B cell (primary cell): Measurements from ENCODE around the gene LAT. TPM values are rescaled to one million over a fixed set of nuclear protein-coding genes. Genes with fewer than 3 reads are reported as not detected.

ENCODE experiments used
- ATAC-seq: fragments of 200-7000 bp; cut with Tn5 transposase; one replicate; pipeline ENCODE4 v1.10.0; 2021; ENCODE audit warnings: low read depth, mild to moderate bottlenecking, moderate number of reproducible peaks, moderate library complexity
- CTCF ChIA-PET: fragments of 350-600 bp; sonication (Branson Sonifier 250); formaldehyde crosslinking; loops from one replicate; lab custom pipeline; 2021; ENCODE audit warnings: antibody characterized with exemption, inconsistent platforms; lab: Charles Lee
- POLR2A ChIA-PET: fragments of 350-600 bp; sonication (Branson Sonifier 250); formaldehyde crosslinking; loops from one replicate; lab custom pipeline; 2021; ENCODE audit warnings: antibody characterized with exemption; lab: Charles Lee
- DNase-seq: peaks from one replicate; pipeline ENCODE4 v3.0.0; 2013
- H2AFZ ChIP-seq: 2 replicates; pipeline ENCODE4 v1.6.1; 2012; ENCODE audit warnings: mild to moderate bottlenecking, low read depth, low read length; ENCODE audit not compliant: insufficient read depth, poor library complexity, severe bottlenecking
- H3K27ac ChIP-seq, 2 donors: 1 replicate in 1 of 2; 2 replicates in 1 of 2; pipeline ENCODE4 v1.5.1; 2012 to 2013; ENCODE audit warnings: low read length in 2 of 2, mild to moderate bottlenecking in 2 of 2, moderate library complexity in 1 of 2
- H3K27me3 ChIP-seq, 4 experiments: fragments of 200-600 bp in 1 of 4; sonication (generic) in 1 of 4; replicated peaks in 1 of 4; 1 replicate in 2 of 4; 2 replicates in 2 of 4; pipeline versions ENCODE4 v1.6.1 to v1.7.0; 2013 to 2016; ENCODE audit warnings: low read length in 3 of 4, mild to moderate bottlenecking in 2 of 4, mixed read lengths in 1 of 4, moderate library complexity in 1 of 4; ENCODE audit not compliant: insufficient read depth in 4 of 4, control insufficient read depth in 3 of 4; ENCODE audit errors: control extremely low read depth in 1 of 4
- H3K36me3 ChIP-seq, 2 experiments: replicated peaks in 1 of 2; 1 replicate in 1 of 2; 2 replicates in 1 of 2; pipeline versions ENCODE4 v1.6.1 to v1.7.1; 2013; ENCODE audit warnings: low read length in 1 of 2; ENCODE audit not compliant: insufficient read depth in 2 of 2, control insufficient read depth in 1 of 2; ENCODE audit errors: control extremely low read depth in 1 of 2, extremely low read depth in 1 of 2
- H3K4me1 ChIP-seq, 2 donors: fragments of 200-600 bp in 1 of 2; sonication (generic) in 1 of 2; 1 replicate in 1 of 2; 2 replicates in 1 of 2; pipeline versions ENCODE4 v1.5.1 to v1.6.1; 2013 to 2017; ENCODE audit warnings: low read length in 2 of 2; ENCODE audit not compliant: control insufficient read depth in 2 of 2, insufficient read depth in 2 of 2
- H3K4me2 ChIP-seq: replicated peaks from 2 replicates; pipeline ENCODE3; 2012; ENCODE audit warnings: mild to moderate bottlenecking, low read depth, low read length; ENCODE audit not compliant: poor library complexity, severe bottlenecking
- H3K4me3 ChIP-seq, 5 experiments: fragments of 200-600 bp in 1 of 5; sonication (generic) in 1 of 5; 1 replicate in 3 of 5; 2 replicates in 2 of 5; pipeline versions ENCODE4 v1.5.1 to v1.7.0; 2011 to 2016; ENCODE audit warnings: low read length in 4 of 5, mild to moderate bottlenecking in 4 of 5, low read depth in 2 of 5, control low read depth in 1 of 5, moderate library complexity in 1 of 5; ENCODE audit not compliant: insufficient read depth in 1 of 5; ENCODE audit errors: control extremely low read depth in 1 of 5, extremely low read depth in 1 of 5
- H3K79me2 ChIP-seq: fragments of 200-600 bp; sonication (generic); one replicate; pipeline ENCODE4 v1.6.0; 2016; ENCODE audit warnings: low read length; ENCODE audit not compliant: control insufficient read depth, insufficient read depth
- H3K9ac ChIP-seq: fragments of 200-600 bp; sonication (generic); 2 replicates; pipeline ENCODE4 v1.6.1; 2017; ENCODE audit warnings: mild to moderate bottlenecking, low read length, moderate library complexity
- H3K9me3 ChIP-seq, 3 donors: one replicate each; pipeline versions ENCODE4 v1.6.1 to v1.7.1; 2013; ENCODE audit warnings: low read length in 2 of 3; ENCODE audit not compliant: control insufficient read depth in 2 of 3, insufficient read depth in 1 of 3; ENCODE audit errors: control extremely low read depth in 1 of 3
- H4K20me1 ChIP-seq: 2 replicates; pipeline ENCODE4 v1.6.0; 2012; ENCODE audit warnings: mild to moderate bottlenecking, low read length; ENCODE audit not compliant: insufficient read depth, control insufficient read depth, poor library complexity, severe bottlenecking
- H3K27ac Mint-ChIP-seq: one replicate; pipeline ENCODE4 v1.8.0; 2021; ENCODE audit warnings: mixed read lengths
- H3K27me3 Mint-ChIP-seq: one replicate; pipeline ENCODE4 v1.8.0; 2021; ENCODE audit warnings: mixed read lengths
- H3K4me1 Mint-ChIP-seq: one replicate; pipeline ENCODE4 v1.8.0; 2021; ENCODE audit warnings: mixed read lengths
- H3K4me3 Mint-ChIP-seq: one replicate; pipeline ENCODE4 v1.8.0; 2021; ENCODE audit warnings: mixed read lengths
- H3K9me3 Mint-ChIP-seq: one replicate; pipeline ENCODE4 v1.8.0; 2022; ENCODE audit warnings: mixed read lengths; ENCODE audit not compliant: insufficient read depth
- EZH2 ChIP-seq: IDR thresholded peaks from 2 replicates; pipeline ENCODE4 v1.6.1; 2012; ENCODE audit warnings: borderline replicate concordance, low read depth, mild to moderate bottlenecking, moderate library complexity, low read length; ENCODE audit not compliant: insufficient read depth, poor library complexity, severe bottlenecking
- WGBS: methylation state at CpG from one replicate; pipeline ENCODE4 v1.1.5; 2013; ENCODE audit warnings: missing lambda C conversion rate; ENCODE audit not compliant: insufficient coverage; 5-methylcytosine and 5-hydroxymethylcytosine counted together
- intact Hi-C: fragments of 100-400 bp; cut with micrococcal nuclease; formaldehyde crosslinking; loops from one replicate; pipeline ENCODE4 v1.10.0; 2022
- polyA plus RNA-seq: library from polyadenylated mRNA; depleted of rRNA; stranded (reverse); fragments of >200 nt; gene quantifications from 2 replicates; pipeline ENCODE4 v1.2.3, GENCODE V29; 2012
- total RNA-seq, 2 donors: library from RNA; stranded (reverse); fragments of 120-200 nt in 1 of 2; gene quantifications; 1 replicate in 1 of 2; 2 replicates in 1 of 2; pipeline versions ENCODE4 v1.2.3 to v1.2.4, GENCODE V29; 2013 to 2022
- TF ChIP-seq, protein P1 (sequence below): fragments of 200-600 bp; IDR thresholded peaks from one replicate; pipeline ENCODE4 v1.8.0; 2022; ENCODE audit warnings: antibody characterized with exemption, mild to moderate bottlenecking

The LAT gene
- total and polyA plus RNA-seq, 2 donors (not counting 1 experiment from before 2014, with no cell fraction given), result 10.6 to 12.2 TPM

- Histone ChIP-seq H3K79me2 (no peaks in the 10 kb centered on the region), H2AFZ (no peak overlapping the region), H3K9me3 (no peaks in the 10 kb centered on the region), H3K4me2 (no peak overlapping the region), H3K9ac (no peak overlapping the region), H3K27ac (no peak overlapping the region), H3K4me1 (no peaks in the 10 kb centered on the region), H3K27me3 (peaks cover 0 to 5% (median 0%) of the 10 kb centered on the region in 4 experiments), H3K4me3 (no peak overlapping the region), H3K36me3 (no peaks in the 10 kb centered on the region), H4K20me1 (no peaks in the 10 kb centered on the region)
- DNase-seq, result no peak
- POLR2A ChIA-PET, result no interaction called here
- peaks cover 3% of the 10 kb centered on the region for H3K4me1 Mint-ChIP-seq
- 60% methylated on average over 2 of the region's 8 CpGs for WGBS
- no peak overlapping the region for H3K27ac Mint-ChIP-seq
- H3K27me3 Mint-ChIP-seq, result peaks cover 6% of the 10 kb centered on the region
- no peak for TF ChIP-seq EZH2
- TF ChIP-seq, protein P1, sequence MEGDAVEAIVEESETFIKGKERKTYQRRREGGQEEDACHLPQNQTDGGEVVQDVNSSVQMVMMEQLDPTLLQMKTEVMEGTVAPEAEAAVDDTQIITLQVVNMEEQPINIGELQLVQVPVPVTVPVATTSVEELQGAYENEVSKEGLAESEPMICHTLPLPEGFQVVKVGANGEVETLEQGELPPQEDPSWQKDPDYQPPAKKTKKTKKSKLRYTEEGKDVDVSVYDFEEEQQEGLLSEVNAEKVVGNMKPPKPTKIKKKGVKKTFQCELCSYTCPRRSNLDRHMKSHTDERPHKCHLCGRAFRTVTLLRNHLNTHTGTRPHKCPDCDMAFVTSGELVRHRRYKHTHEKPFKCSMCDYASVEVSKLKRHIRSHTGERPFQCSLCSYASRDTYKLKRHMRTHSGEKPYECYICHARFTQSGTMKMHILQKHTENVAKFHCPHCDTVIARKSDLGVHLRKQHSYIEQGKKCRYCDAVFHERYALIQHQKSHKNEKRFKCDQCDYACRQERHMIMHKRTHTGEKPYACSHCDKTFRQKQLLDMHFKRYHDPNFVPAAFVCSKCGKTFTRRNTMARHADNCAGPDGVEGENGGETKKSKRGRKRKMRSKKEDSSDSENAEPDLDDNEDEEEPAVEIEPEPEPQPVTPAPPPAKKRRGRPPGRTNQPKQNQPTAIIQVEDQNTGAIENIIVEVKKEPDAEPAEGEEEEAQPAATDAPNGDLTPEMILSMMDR, result no peak
- intact Hi-C loops, result no loop called here
- no peak overlapping the region for H3K4me3 Mint-ChIP-seq
- no peaks in the 10 kb centered on the region for H3K9me3 Mint-ChIP-seq
- CTCF ChIA-PET, result no interaction called here
- ATAC-seq, result no peak
Observed at GRCh38 chr16:29030086-29030840, 45.4 kb downstream of the LAT start.

Other genes with a start within 250 kb of the LAT start
- 12.6 and 13.4 TPM in 2 replicates for gene NPIPB9, start 233.3 kb upstream of the LAT start, total RNA-seq
- 1.3 and 3.4 TPM in 2 replicates for gene NPIPB9, start 233.3 kb upstream of the LAT start, polyA plus RNA-seq
- gene ATXN2L, start 162.1 kb upstream of the LAT start, total RNA-seq, result 274 and 289 TPM in 2 replicates
- 134 and 157 TPM in 2 replicates for gene ATXN2L, start 162.1 kb upstream of the LAT start, polyA plus RNA-seq
- 129 and 143 TPM in 2 replicates for gene TUFM, start 138.7 kb upstream of the LAT start, total RNA-seq
- gene TUFM, start 138.7 kb upstream of the LAT start, polyA plus RNA-seq, result 126 and 160 TPM in 2 replicates
- gene SH2B1, start 121.2 kb upstream of the LAT start, total RNA-seq, result 118 and 120 TPM in 2 replicates
- gene SH2B1, start 121.2 kb upstream of the LAT start, polyA plus RNA-seq, result 94.2 and 118 TPM in 2 replicates
- gene ATP2A1, start 106.6 kb upstream of the LAT start, total RNA-seq, result 0.84 and 1.1 TPM in 2 replicates
- gene ATP2A1, start 106.6 kb upstream of the LAT start, polyA plus RNA-seq, result 0.22 and 0.31 TPM in 2 replicates
- gene RABEP2, start 59.8 kb upstream of the LAT start, total RNA-seq, result 132 and 136 TPM in 2 replicates
- 178 and 226 TPM in 2 replicates for gene RABEP2, start 59.8 kb upstream of the LAT start, polyA plus RNA-seq
- 303 and 306 TPM in 2 replicates for gene CD19, start 53.1 kb upstream of the LAT start, total RNA-seq
- gene CD19, start 53.1 kb upstream of the LAT start, polyA plus RNA-seq, result 478 and 548 TPM in 2 replicates
- gene NFATC2IP, start 34.1 kb upstream of the LAT start, total RNA-seq, result 102 TPM in 2 replicates
- gene NFATC2IP, start 34.1 kb upstream of the LAT start, polyA plus RNA-seq, result 96.4 and 125 TPM in 2 replicates
- 36.4 and 37.8 TPM in 2 replicates for gene SPNS1, start 10.3 kb upstream of the LAT start, total RNA-seq
- gene SPNS1, start 10.3 kb upstream of the LAT start, polyA plus RNA-seq, result 43.3 and 47.6 TPM in 2 replicates